Measurements from ENCODE around the gene AADACL3.
"Not testable (repeated sequence)": the region's sequence is repeated elsewhere in the genome, so short reads cannot be mapped to it uniquely, and the experiment has no call there.

- TF ChIP-seq CTCF, MAX (IDR thresholded peaks at IDR 0.05; ENCODE audit: low read depth, low read length): not testable (repeated sequence)
These were observed 2.3 kb upstream of the AADACL3 start for GRCh38 chr1:12713651-12714050.
